ENCODE data around the gene EGFL8.
A peak's percentile ranks its signal among the peaks of the same experiment; 100 is the strongest.

The EGFL8 gene

GRCh38 chr6:32147401-32148132 lies 16.8 kb upstream of the EGFL8 start:
- DNase-seq = no peak

- peak; percentile 27 to 67 (median 47) for DNase-seq
Measured at GRCh38 chr6:32148289-32149091, 15.9 kb upstream of the EGFL8 start.

- no peak for DNase-seq
Measured at GRCh38 chr6:32149092-32149755, 15.2 kb upstream of the EGFL8 start.

- no peak for DNase-seq
Measured at GRCh38 chr6:32149932-32150870, 14.2 kb upstream of the EGFL8 start.

GRCh38 chr6:32151181-32151862 lies 13.1 kb upstream of the EGFL8 start:
- no peak for DNase-seq

GRCh38 chr6:32151863-32152768 lies 12.3 kb upstream of the EGFL8 start, which contains the start of gene PRRT1:
PRRT1 (minus strand) TSS chr6:32151939; CDS start chr6:32151827, 112 bp downstream.
- DNase-seq = no peak

GRCh38 chr6:32152769-32153563 lies 11.4 kb upstream of the EGFL8 start:
- DNase-seq = no peak

GRCh38 chr6:32153564-32154513 lies 10.6 kb upstream of the EGFL8 start, which contains the start of gene PPT2:
PPT2 (plus strand) TSS chr6:32154141; CDS start chr6:32154595, 454 bp downstream.
- peak; percentile 29 to 84 (median 56) for DNase-seq

- DNase-seq = peak; percentile 40 to 75 (median 55)
Measured at GRCh38 chr6:32154514-32155161, 9.8 kb upstream of the EGFL8 start.

GRCh38 chr6:32156891-32157290 lies 7.5 kb upstream of the EGFL8 start:
- DNase-seq = no peak

- DNase-seq = no peak
Measured at GRCh38 chr6:32158052-32158451, 6.3 kb upstream of the EGFL8 start.

- no peak for DNase-seq
Measured at GRCh38 chr6:32163559-32164258, 686 bp upstream of the EGFL8 start.

- DNase-seq = no peak
Measured at GRCh38 chr6:32166411-32167061, 2.1 kb downstream of the EGFL8 start.

- no peak for DNase-seq
Measured at GRCh38 chr6:32167154-32167760, 2.9 kb downstream of the EGFL8 start.

- no peak for DNase-seq
Measured at GRCh38 chr6:32167761-32168262, 3.4 kb downstream of the EGFL8 start.

GRCh38 chr6:32168350-32168749 lies 4.0 kb downstream of the EGFL8 start:
- DNase-seq = no peak
